Dermis lymphatic vessel endothelial cell (primary cell): ENCODE data around the gene JHY. TPM values are rescaled to one million over a fixed set of nuclear protein-coding genes. Genes with fewer than 3 reads are reported as not detected.

Source experiments
- total RNA-seq: library from RNA; depleted of rRNA; stranded (reverse); fragments of >200 nt; gene quantifications from 2 replicates; pipeline ENCODE4 v1.2.1, GENCODE V29; 2014

The JHY gene
- total RNA-seq, result 0.43 and 0.77 TPM in 2 replicates

DNA sequence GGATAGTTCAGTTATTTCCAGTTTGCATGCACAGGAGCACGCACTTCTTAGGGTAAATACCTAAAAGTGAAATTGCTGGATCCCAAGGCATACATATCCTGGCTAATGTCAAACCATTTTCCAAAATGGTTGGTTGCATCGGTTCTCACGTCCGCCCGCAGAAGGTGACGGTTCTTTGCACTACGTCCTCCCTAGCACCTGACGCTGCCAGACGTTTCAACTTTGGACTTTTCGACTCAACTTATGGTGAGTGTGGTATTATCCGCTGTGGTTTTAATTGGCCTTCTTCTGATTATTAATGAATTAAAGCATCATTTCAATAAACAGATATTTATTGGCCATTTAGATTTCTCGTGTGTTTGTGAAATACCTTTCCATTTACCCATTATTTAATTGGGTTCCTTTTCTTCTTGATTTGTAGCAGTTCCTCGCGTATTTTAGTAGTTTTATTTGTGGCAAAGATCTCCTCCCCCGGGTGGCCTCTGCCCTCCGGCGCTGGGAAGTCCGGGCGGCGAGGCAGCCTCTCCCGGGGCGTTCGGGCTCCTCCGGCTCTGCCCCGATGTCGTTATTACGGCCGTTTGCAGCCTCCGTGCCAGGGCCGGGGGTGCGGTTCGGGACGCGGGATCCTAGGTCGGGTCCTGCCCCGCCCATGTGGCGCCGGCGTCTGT is at the start of gene JHY:
Gene JHY (plus strand): TSS at position 571 of the 668 bp plus-strand sequence. CDS start 3,091 bp downstream, outside the sequence.

DNA sequence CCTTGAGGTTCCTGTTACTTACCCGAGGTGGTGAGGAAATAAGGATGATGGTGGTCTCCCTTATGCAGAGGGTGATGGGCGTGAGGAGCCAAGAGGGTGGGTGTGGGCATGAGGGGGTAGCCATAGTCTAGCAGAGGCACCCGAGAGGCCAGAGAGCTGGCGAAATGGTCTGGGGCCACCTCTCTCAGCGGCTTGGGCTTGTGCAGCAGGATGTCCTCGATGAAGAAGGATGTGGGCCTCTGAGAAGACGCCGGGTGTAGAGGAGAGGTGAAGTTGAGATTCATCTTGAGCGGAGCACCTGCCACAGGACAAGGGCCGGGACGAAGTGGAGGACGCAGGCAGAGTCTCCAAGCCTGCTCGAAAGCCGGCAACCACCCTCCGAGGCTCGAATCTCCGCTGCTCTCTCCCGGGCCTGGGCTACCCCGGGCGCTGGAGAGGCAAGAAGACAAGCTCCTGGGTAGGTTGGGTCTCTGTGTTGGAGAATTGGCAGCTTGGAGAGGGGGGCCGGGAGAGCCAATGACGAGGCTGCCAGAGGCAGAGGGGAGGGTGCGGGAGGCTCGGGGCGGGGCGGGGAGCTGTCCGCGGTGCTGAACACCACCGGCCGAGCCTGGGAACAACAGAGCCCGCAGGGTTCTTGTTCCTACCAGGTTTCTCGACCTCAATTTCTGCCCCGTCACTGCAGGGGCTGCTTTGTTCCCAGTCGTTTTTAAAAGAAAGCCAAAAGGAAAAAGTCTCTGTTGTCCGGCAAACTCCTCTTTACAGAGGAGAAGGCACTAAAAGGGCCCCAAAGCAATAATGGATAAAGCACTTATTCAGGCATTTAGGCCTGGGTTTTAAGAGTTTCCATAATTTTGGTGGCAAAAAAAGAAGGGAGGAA is 99.1 kb downstream of the JHY start, which contains the start of gene BSX:
Gene BSX (minus strand): TSS at position 447 of the 877 bp plus-strand sequence. CDS start 163 bp downstream, at position 284.

Other genes starting within 250 kb of the JHY start
- 2.5 and 2.6 TPM in 2 replicates for gene UBASH3B, start 227.0 kb upstream of the JHY start, total RNA-seq
- gene CRTAM, start 44.3 kb upstream of the JHY start, total RNA-seq, result not detected in 2 replicates
- gene BSX, start 99.1 kb downstream of the JHY start, total RNA-seq, result not detected in 2 replicates
- gene HSPA8, start 179.4 kb downstream of the JHY start, total RNA-seq, result 1,099 and 3,238 TPM in 2 replicates